ENCODE data around the gene ADAMTS2. TPM values are rescaled to one million over a fixed set of nuclear protein-coding genes. Genes with fewer than 3 reads are reported as not detected.

ADAMTS2 gene
- total RNA-seq, 2 experiments from 2014 or later = not detected

GRCh38 chr5:179205277-179205676 is 140.0 kb downstream of the ADAMTS2 start:
- Mint-ChIP-seq H3K27ac (no peak overlapping the region), H3K4me1 (ENCODE audit: low read depth) (no peaks in the 10 kb centered on the region), H3K27me3 (ENCODE audit: low read depth) (no peaks in the 10 kb centered on the region), H3K36me3 (ENCODE audit: low read depth) (no peaks in the 10 kb centered on the region), H3K9me3 (no peaks in the 10 kb centered on the region), H3K4me3 (no peak overlapping the region)
- DNase-seq = no peak
- CTCF ChIA-PET = no interaction called here
- intact Hi-C loops (cut with micrococcal nuclease) = no loop called here

GRCh38 chr5:179204572-179204971 is 140.7 kb downstream of the ADAMTS2 start:
- Mint-ChIP-seq H3K4me3 (no peak overlapping the region), H3K27me3 (ENCODE audit: low read depth) (no peaks in the 10 kb centered on the region), H3K4me1 (ENCODE audit: low read depth) (no peaks in the 10 kb centered on the region), H3K9me3 (no peaks in the 10 kb centered on the region), H3K36me3 (ENCODE audit: low read depth) (no peaks in the 10 kb centered on the region), H3K27ac (no peak overlapping the region)
- intact Hi-C loops (cut with micrococcal nuclease) = no loop called here
- DNase-seq = no peak
- CTCF ChIA-PET = no interaction called here

GRCh38 chr5:179203248-179203647 is 142.0 kb downstream of the ADAMTS2 start:
- H3K4me3 Mint-ChIP-seq = no peak overlapping the region
- H3K4me1 Mint-ChIP-seq (ENCODE audit: low read depth) = no peaks in the 10 kb centered on the region
- CTCF ChIA-PET = no interaction called here
- DNase-seq = no peak
- H3K27ac Mint-ChIP-seq = no peak overlapping the region
- H3K9me3 Mint-ChIP-seq = no peaks in the 10 kb centered on the region
- intact Hi-C loops (cut with micrococcal nuclease) = no loop called here
- H3K36me3 Mint-ChIP-seq (ENCODE audit: low read depth) = no peaks in the 10 kb centered on the region
- H3K27me3 Mint-ChIP-seq (ENCODE audit: low read depth) = no peaks in the 10 kb centered on the region

GRCh38 chr5:179201986-179202385 is 143.3 kb downstream of the ADAMTS2 start:
- Mint-ChIP-seq H3K27me3 (ENCODE audit: low read depth) (no peaks in the 10 kb centered on the region), H3K9me3 (no peaks in the 10 kb centered on the region), H3K36me3 (ENCODE audit: low read depth) (no peaks in the 10 kb centered on the region), H3K27ac (no peak overlapping the region), H3K4me3 (no peak overlapping the region), H3K4me1 (ENCODE audit: low read depth) (no peaks in the 10 kb centered on the region)
- no peak for DNase-seq
- CTCF ChIA-PET = no interaction called here
- intact Hi-C loops (cut with micrococcal nuclease) = no loop called here

GRCh38 chr5:179199246-179199645 is 146.0 kb downstream of the ADAMTS2 start:
- Mint-ChIP-seq H3K4me3 (no peak overlapping the region), H3K9me3 (no peaks in the 10 kb centered on the region), H3K27me3 (ENCODE audit: low read depth) (no peaks in the 10 kb centered on the region), H3K36me3 (ENCODE audit: low read depth) (no peaks in the 10 kb centered on the region), H3K4me1 (ENCODE audit: low read depth) (no peaks in the 10 kb centered on the region), H3K27ac (no peak overlapping the region)
- intact Hi-C loops (cut with micrococcal nuclease) = no loop called here
- no peak for DNase-seq
- CTCF ChIA-PET = no interaction called here

- Mint-ChIP-seq H3K4me3 (no peak overlapping the region), H3K36me3 (ENCODE audit: low read depth) (no peaks in the 10 kb centered on the region), H3K27ac (no peak overlapping the region), H3K9me3 (no peaks in the 10 kb centered on the region), H3K27me3 (ENCODE audit: low read depth) (no peaks in the 10 kb centered on the region), H3K4me1 (ENCODE audit: low read depth) (no peaks in the 10 kb centered on the region)
- no peak for DNase-seq
- CTCF ChIA-PET = no interaction called here
- intact Hi-C loops (cut with micrococcal nuclease) = no loop called here
Observed at GRCh38 chr5:179198825-179199224, 146.4 kb downstream of the ADAMTS2 start.

- Mint-ChIP-seq H3K27me3 (ENCODE audit: low read depth) (no peaks in the 10 kb centered on the region), H3K4me3 (no peak overlapping the region), H3K36me3 (ENCODE audit: low read depth) (no peaks in the 10 kb centered on the region), H3K4me1 (ENCODE audit: low read depth) (no peaks in the 10 kb centered on the region), H3K27ac (no peak overlapping the region), H3K9me3 (no peaks in the 10 kb centered on the region)
- intact Hi-C loops (cut with micrococcal nuclease) = no loop called here
- DNase-seq = no peak
- CTCF ChIA-PET = no interaction called here
Observed at GRCh38 chr5:179196405-179197079, 148.7 kb downstream of the ADAMTS2 start.

- H3K4me1 Mint-ChIP-seq (ENCODE audit: low read depth) = no peaks in the 10 kb centered on the region
Observed at GRCh38 chr5:179195561-179196404, 149.5 kb downstream of the ADAMTS2 start.

GRCh38 chr5:179194941-179195381 is 150.3 kb downstream of the ADAMTS2 start:
- DNase-seq = no peak
- intact Hi-C loops (cut with micrococcal nuclease) = no loop called here
- CTCF ChIA-PET = no interaction called here
- Mint-ChIP-seq H3K27ac (no peak overlapping the region), H3K9me3 (no peaks in the 10 kb centered on the region), H3K36me3 (ENCODE audit: low read depth) (no peaks in the 10 kb centered on the region), H3K4me3 (no peak overlapping the region), H3K27me3 (ENCODE audit: low read depth) (no peaks in the 10 kb centered on the region), H3K4me1 (ENCODE audit: low read depth) (no peaks in the 10 kb centered on the region)

More at GRCh38 chr5:179195561-179196404, 149.5 kb downstream of the ADAMTS2 start:
- CTCF ChIA-PET = no interaction called here
- Mint-ChIP-seq H3K4me3 (no peak overlapping the region), H3K36me3 (ENCODE audit: low read depth) (no peaks in the 10 kb centered on the region), H3K9me3 (no peaks in the 10 kb centered on the region), H3K27me3 (ENCODE audit: low read depth) (no peaks in the 10 kb centered on the region), H3K27ac (no peak overlapping the region)
- intact Hi-C loops (cut with micrococcal nuclease) = no loop called here
- no peak for DNase-seq

GRCh38 chr5:179194201-179194910 is 150.9 kb downstream of the ADAMTS2 start:
- intact Hi-C loops (cut with micrococcal nuclease) = no loop called here
- H3K4me3 Mint-ChIP-seq = no peak overlapping the region
- CTCF ChIA-PET = no interaction called here
- H3K4me1 Mint-ChIP-seq (ENCODE audit: low read depth) = no peaks in the 10 kb centered on the region
- no peak for DNase-seq
- H3K27me3 Mint-ChIP-seq (ENCODE audit: low read depth) = no peaks in the 10 kb centered on the region
- H3K36me3 Mint-ChIP-seq (ENCODE audit: low read depth) = no peaks in the 10 kb centered on the region
- no peak overlapping the region for H3K27ac Mint-ChIP-seq
- no peaks in the 10 kb centered on the region for H3K9me3 Mint-ChIP-seq

- H3K4me3 Mint-ChIP-seq = no peak overlapping the region
- no peaks in the 10 kb centered on the region for H3K36me3 Mint-ChIP-seq (ENCODE audit: low read depth)
- no peak for DNase-seq
- intact Hi-C loops (cut with micrococcal nuclease) = no loop called here
- no peaks in the 10 kb centered on the region for H3K4me1 Mint-ChIP-seq (ENCODE audit: low read depth)
- H3K9me3 Mint-ChIP-seq = no peaks in the 10 kb centered on the region
- CTCF ChIA-PET = no interaction called here
- H3K27ac Mint-ChIP-seq = no peak overlapping the region
- no peaks in the 10 kb centered on the region for H3K27me3 Mint-ChIP-seq (ENCODE audit: low read depth)
Observed at GRCh38 chr5:179193746-179194145, 151.5 kb downstream of the ADAMTS2 start.

- Mint-ChIP-seq H3K27ac (no peak overlapping the region), H3K4me3 (no peak overlapping the region), H3K36me3 (ENCODE audit: low read depth) (no peaks in the 10 kb centered on the region), H3K9me3 (no peaks in the 10 kb centered on the region), H3K4me1 (ENCODE audit: low read depth) (no peaks in the 10 kb centered on the region), H3K27me3 (ENCODE audit: low read depth) (no peaks in the 10 kb centered on the region)
- CTCF ChIA-PET = no interaction called here
- no peak for DNase-seq
- intact Hi-C loops (cut with micrococcal nuclease) = no loop called here
Observed at GRCh38 chr5:179192891-179193470, 152.3 kb downstream of the ADAMTS2 start.

Data from activated naive CD4-positive, alpha-beta T cell treated with anti-CD3 and anti-CD28 coated beads for 36 hours (primary cell).